ENCODE measurements around the gene MAP2. TPM values are rescaled to one million over a fixed set of nuclear protein-coding genes. Genes with fewer than 3 reads are reported as not detected.
A peak's percentile ranks its signal among the peaks of the same experiment; 100 is the strongest.

MAP2 gene, protein sequence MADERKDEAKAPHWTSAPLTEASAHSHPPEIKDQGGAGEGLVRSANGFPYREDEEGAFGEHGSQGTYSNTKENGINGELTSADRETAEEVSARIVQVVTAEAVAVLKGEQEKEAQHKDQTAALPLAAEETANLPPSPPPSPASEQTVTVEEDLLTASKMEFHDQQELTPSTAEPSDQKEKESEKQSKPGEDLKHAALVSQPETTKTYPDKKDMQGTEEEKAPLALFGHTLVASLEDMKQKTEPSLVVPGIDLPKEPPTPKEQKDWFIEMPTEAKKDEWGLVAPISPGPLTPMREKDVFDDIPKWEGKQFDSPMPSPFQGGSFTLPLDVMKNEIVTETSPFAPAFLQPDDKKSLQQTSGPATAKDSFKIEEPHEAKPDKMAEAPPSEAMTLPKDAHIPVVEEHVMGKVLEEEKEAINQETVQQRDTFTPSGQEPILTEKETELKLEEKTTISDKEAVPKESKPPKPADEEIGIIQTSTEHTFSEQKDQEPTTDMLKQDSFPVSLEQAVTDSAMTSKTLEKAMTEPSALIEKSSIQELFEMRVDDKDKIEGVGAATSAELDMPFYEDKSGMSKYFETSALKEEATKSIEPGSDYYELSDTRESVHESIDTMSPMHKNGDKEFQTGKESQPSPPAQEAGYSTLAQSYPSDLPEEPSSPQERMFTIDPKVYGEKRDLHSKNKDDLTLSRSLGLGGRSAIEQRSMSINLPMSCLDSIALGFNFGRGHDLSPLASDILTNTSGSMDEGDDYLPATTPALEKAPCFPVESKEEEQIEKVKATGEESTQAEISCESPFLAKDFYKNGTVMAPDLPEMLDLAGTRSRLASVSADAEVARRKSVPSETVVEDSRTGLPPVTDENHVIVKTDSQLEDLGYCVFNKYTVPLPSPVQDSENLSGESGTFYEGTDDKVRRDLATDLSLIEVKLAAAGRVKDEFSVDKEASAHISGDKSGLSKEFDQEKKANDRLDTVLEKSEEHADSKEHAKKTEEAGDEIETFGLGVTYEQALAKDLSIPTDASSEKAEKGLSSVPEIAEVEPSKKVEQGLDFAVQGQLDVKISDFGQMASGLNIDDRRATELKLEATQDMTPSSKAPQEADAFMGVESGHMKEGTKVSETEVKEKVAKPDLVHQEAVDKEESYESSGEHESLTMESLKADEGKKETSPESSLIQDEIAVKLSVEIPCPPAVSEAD (N-terminal part only)
- total RNA-seq, result 46.1 and 61.2 TPM in 2 replicates
- 19.3 and 19.4 TPM in 2 replicates for polyA plus RNA-seq
- polyA plus RNA-seq (2011; cell fraction: cytosol; rRNA removed), result 13.9 and 16.4 TPM in 2 replicates
- polyA plus RNA-seq (2011; cell fraction: nucleus; rRNA removed), result 38.3 and 47.6 TPM in 2 replicates
- polyA plus RNA-seq (2012), result 6.8 and 11.9 TPM in 2 replicates
- 64.2 and 75.5 TPM in 2 replicates for polyA minus RNA-seq
- polyA minus RNA-seq (2011; cell fraction: cytosol; rRNA and poly(A)+ RNA removed), result 1.4 TPM
- 95.7 and 106 TPM in 2 replicates for polyA minus RNA-seq (2011; cell fraction: nucleus; rRNA and poly(A)+ RNA removed)
- Bru-seq, nascent RNA, result percentile 75 among the genes with signal in this experiment
- BruChase-seq, experiment 1, labeled RNA remaining after a 6-hour chase, result percentile 67 among the genes with signal in this experiment
- BruChase-seq, experiment 2, labeled RNA remaining after a 2-hour chase, result percentile 73 among the genes with signal in this experiment
- long read RNA-seq, partial matches to known transcripts, result 19 of 78 reads
- long read RNA-seq, other reads (novel, unspliced or antisense), result 57 of 78 reads

DNA sequence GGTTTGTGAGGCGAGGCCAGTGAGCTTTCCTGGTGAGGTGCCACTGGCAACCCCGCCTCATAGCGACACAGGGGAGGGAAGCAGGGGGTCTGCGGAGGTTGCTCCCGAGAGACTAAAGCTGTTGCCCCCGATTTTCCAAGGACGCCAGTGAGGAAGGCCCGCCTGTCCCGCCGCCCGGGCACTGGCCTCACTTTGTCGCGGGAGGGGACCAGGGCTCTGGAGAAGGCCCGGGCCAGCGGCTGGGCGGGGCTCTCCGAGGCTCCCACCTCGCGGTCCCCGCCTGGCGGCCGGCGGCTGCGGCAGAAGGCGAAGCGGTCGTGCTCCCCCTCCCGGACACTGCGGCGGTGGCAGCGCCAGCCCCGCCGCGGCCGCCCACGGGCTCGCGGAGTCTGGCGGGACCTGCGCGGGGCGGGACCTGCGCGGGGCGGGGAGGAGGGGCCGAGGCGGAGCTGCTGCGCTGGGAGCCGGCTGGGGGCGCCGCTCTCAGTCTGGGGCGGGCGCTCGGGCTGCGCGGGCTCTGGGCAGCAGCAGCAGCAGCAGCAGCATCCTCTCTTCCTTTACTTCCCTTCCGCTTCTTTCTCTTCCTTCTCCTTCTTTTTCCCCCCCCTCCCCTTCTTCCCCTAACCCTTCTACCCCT, at the start of gene MAP2:
Gene MAP2, plus strand, starts transcription at position 486 of the 637 bp plus-strand sequence. CDS start 229,124 bp downstream, outside the sequence.
- peak; percentile 88 for DNase-seq (ENCODE audit: low read depth, low spot score)
- POLR2A ChIA-PET, result interaction anchor here (0.6 to 1.2 kb wide), 5 partner anchors 55 to 747 kb away, joined by 3 to 4 read pairs (median 3); no protein-coding TSS in a partner anchor
- Histone ChIP-seq H3K27me3 (ENCODE audit: control insufficient read depth in 2 of 2, insufficient read depth in 2 of 2, low read length in 2 of 2) (peaks cover 0 to 2% of the 10 kb centered on the region in 2 experiments), H3K4me1 (ENCODE audit: control insufficient read depth, extremely low read depth, insufficient read depth, low read length) (peaks cover 12% of the 10 kb centered on the region), H3K4me2 (ENCODE audit: insufficient read depth, low read length) (peak within 1 kb of the TSS; percentile 100), H3K9me1 (replicated peaks; ENCODE audit: control insufficient read depth, extremely low read depth, insufficient read depth, low read length) (no peaks in the 10 kb centered on the region), H3K9me3 (replicated peaks; ENCODE audit: control insufficient read depth, insufficient read depth, low read length) (no peaks in the 10 kb centered on the region), H3K9ac (replicated peaks; ENCODE audit: extremely low read depth, insufficient read depth, low read length) (peak within 1 kb of the TSS; percentile 85), H3K79me2 (ENCODE audit: control insufficient read depth, insufficient read depth, low read length) (no peaks in the 10 kb centered on the region), H3K4me3 (replicated peaks in 1 of 3; ENCODE audit: insufficient read depth in 1 of 3, low read depth in 1 of 3, low read length in 3 of 3) (peak within 1 kb of the TSS; percentile 77 to 95 (median 85)), H3K36me3 (ENCODE audit: control insufficient read depth in 2 of 2, extremely low read depth in 1 of 2, insufficient read depth in 2 of 2, low read length in 2 of 2) (no peaks in the 10 kb centered on the region), H3K27ac (ENCODE audit: insufficient read depth, low read depth, low read length) (peak within 1 kb of the TSS; percentile 51), H2AFZ (ENCODE audit: low read depth, low read length) (peak within 1 kb of the TSS; percentile 99), H4K20me1 (replicated peaks; ENCODE audit: control insufficient read depth, extremely low read depth, insufficient read depth, low read length) (no peaks in the 10 kb centered on the region)
- intact Hi-C loops (cut with micrococcal nuclease), result loop anchor here (1.0 to 2.0 kb wide), 5 partner anchors 55 to 1028 kb away; partner anchors contain the start of gene KANSL1L
- peak; percentile 31 for FAIRE-seq
- BruUV-seq (replicated peaks), result no TSS peak
- dilution Hi-C loops (cut with MboI; ENCODE audit: extremely low pct_ligation_motif_present, low sequenced_read_pairs), result no loop called here
- CTCF ChIA-PET, result interaction anchor here (0.5 to 6.4 kb wide), 59 partner anchors 10 to 1028 kb away, joined by 3 to 254 read pairs (median 6); partner anchors contain the start of gene UNC80
- TF ChIP-seq POLR2AphosphoS5 (IDR thresholded peaks at IDR 0.05; ENCODE audit: insufficient read depth, low read depth, low read length), result peak; percentile 57
- TF ChIP-seq, protein P1, sequence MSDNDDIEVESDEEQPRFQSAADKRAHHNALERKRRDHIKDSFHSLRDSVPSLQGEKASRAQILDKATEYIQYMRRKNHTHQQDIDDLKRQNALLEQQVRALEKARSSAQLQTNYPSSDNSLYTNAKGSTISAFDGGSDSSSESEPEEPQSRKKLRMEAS (IDR thresholded peaks at IDR 0.05; ENCODE audit: insufficient read depth, insufficient read length), result no peak
- no peak for TF ChIP-seq EZH2 (IDR thresholded peaks at IDR 0.05; ENCODE audit: borderline replicate concordance, low read depth, low read length, severe bottlenecking)
- TF ChIP-seq GATA2 (IDR thresholded peaks at IDR 0.05; ENCODE audit: insufficient read depth, insufficient read length, low read depth, low read length), result no peak
- TF ChIP-seq CTCF (IDR thresholded peaks at IDR 0.05; ENCODE audit: extremely low read depth in 1 of 2, insufficient read depth in 1 of 2, low read depth in 1 of 2, low read length in 2 of 2), result peak; percentile 86 to 91
- TF ChIP-seq POLR2A (IDR thresholded peaks at IDR 0.05; ENCODE audit: low read depth, low read length), result peak; percentile 33
- no peak for TF ChIP-seq JUN (IDR thresholded peaks at IDR 0.05; ENCODE audit: borderline replicate concordance, insufficient read depth, insufficient read length, low read depth)
- TF ChIP-seq FOS (IDR thresholded peaks at IDR 0.05; ENCODE audit: borderline replicate concordance, insufficient read depth, low read length), result no peak
- no peak for TF ChIP-seq MYC (IDR thresholded peaks at IDR 0.05; ENCODE audit: low read depth, low read length)

All from endothelial cell of umbilical vein (primary cell).